ENCODE measurements around the gene ARHGEF3.

Gene ARHGEF3

GRCh38 chr3:56792193-56792592 is 9.6 kb downstream of the ARHGEF3 start:
- no peak for DNase-seq

- DNase-seq: no peak
These were observed 11.5 kb downstream of the ARHGEF3 start for GRCh38 chr3:56790016-56790821.

- no peak for DNase-seq
These were observed 12.7 kb downstream of the ARHGEF3 start for GRCh38 chr3:56789076-56789475.

- DNase-seq: no peak
These were observed 13.2 kb downstream of the ARHGEF3 start for GRCh38 chr3:56788521-56788920.

GRCh38 chr3:56787784-56788256 is 13.9 kb downstream of the ARHGEF3 start:
- DNase-seq: no peak

GRCh38 chr3:56787258-56787775 is 14.4 kb downstream of the ARHGEF3 start:
- no peak for DNase-seq

GRCh38 chr3:56785499-56785898 is 16.2 kb downstream of the ARHGEF3 start:
- no peak for DNase-seq

GRCh38 chr3:56784448-56785001 is 17.2 kb downstream of the ARHGEF3 start:
- no peak for DNase-seq

GRCh38 chr3:56783644-56784447 is 17.9 kb downstream of the ARHGEF3 start:
- DNase-seq: peak; percentile 70

- DNase-seq: no peak
These were observed 18.8 kb downstream of the ARHGEF3 start for GRCh38 chr3:56782906-56783305.

- DNase-seq: no peak
These were observed 19.5 kb downstream of the ARHGEF3 start for GRCh38 chr3:56782215-56782614.

GRCh38 chr3:56781762-56782161 is 20.0 kb downstream of the ARHGEF3 start:
- DNase-seq: no peak

- no peak for DNase-seq
These were observed 20.8 kb downstream of the ARHGEF3 start for GRCh38 chr3:56780936-56781335.

- no peak for DNase-seq
These were observed 22.9 kb downstream of the ARHGEF3 start for GRCh38 chr3:56778893-56779292.

- DNase-seq: no peak
These were observed 25.2 kb downstream of the ARHGEF3 start for GRCh38 chr3:56776556-56776950.

GRCh38 chr3:56775838-56776555 is 25.8 kb downstream of the ARHGEF3 start:
- DNase-seq: no peak

GRCh38 chr3:56775445-56775837 is 26.3 kb downstream of the ARHGEF3 start:
- DNase-seq: no peak

GRCh38 chr3:56773986-56774385 is 27.8 kb downstream of the ARHGEF3 start:
- no peak for DNase-seq

GRCh38 chr3:56772952-56773938 is 28.5 kb downstream of the ARHGEF3 start:
- no peak for DNase-seq

- no peak for DNase-seq
These were observed 30.4 kb downstream of the ARHGEF3 start for GRCh38 chr3:56771376-56771775.

- peak; percentile 67 for DNase-seq
These were observed 32.5 kb downstream of the ARHGEF3 start for GRCh38 chr3:56769116-56769707.

Measured in femur (tissue), 1 donor.